Right renal pelvis (tissue), 4 donors: Measurements from ENCODE around the gene TOX3. TPM values are rescaled to one million over a fixed set of nuclear protein-coding genes. Genes with fewer than 3 reads are reported as not detected.

ENCODE experiments used
- DNase-seq, 4 donors: peaks; one replicate each; pipeline ENCODE4 v3.0.0-alpha.2; 2013; ENCODE audit warnings: low read depth in 4 of 4, low spot score in 3 of 4, missing footprints in 1 of 4
- polyA plus RNA-seq, 4 donors: library from polyadenylated mRNA; unstranded; fragments of 120-200 nt; gene quantifications; one replicate each; pipeline ENCODE4 v1.2.1, GENCODE V29; 2013; ENCODE audit not compliant: insufficient read length in 4 of 4

The TOX3 gene
- polyA plus RNA-seq, 4 donors = 33.0 to 39.7 (median 34.2) TPM

DNA sequence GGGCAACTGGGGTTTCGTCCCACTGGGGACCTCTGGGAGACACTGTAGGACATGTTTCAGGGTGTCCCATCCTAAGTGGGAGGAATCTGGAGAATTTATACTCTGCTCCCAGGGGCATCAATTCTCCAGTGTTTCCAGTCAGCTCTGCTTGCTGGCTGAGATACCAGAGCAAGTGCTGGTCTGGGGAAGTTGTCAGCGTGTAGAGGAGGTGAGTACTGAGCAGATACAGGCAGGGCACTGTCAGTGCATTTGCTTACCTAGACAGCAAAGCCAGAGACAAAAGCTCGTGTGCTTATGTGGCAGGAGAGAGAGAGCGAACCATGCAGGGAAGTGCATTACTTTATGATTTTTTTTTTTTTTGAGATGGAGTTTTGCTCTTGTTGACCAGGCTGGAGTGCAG lies 20.2 kb upstream of the TOX3 start:
- DNase-seq = no peak

DNA sequence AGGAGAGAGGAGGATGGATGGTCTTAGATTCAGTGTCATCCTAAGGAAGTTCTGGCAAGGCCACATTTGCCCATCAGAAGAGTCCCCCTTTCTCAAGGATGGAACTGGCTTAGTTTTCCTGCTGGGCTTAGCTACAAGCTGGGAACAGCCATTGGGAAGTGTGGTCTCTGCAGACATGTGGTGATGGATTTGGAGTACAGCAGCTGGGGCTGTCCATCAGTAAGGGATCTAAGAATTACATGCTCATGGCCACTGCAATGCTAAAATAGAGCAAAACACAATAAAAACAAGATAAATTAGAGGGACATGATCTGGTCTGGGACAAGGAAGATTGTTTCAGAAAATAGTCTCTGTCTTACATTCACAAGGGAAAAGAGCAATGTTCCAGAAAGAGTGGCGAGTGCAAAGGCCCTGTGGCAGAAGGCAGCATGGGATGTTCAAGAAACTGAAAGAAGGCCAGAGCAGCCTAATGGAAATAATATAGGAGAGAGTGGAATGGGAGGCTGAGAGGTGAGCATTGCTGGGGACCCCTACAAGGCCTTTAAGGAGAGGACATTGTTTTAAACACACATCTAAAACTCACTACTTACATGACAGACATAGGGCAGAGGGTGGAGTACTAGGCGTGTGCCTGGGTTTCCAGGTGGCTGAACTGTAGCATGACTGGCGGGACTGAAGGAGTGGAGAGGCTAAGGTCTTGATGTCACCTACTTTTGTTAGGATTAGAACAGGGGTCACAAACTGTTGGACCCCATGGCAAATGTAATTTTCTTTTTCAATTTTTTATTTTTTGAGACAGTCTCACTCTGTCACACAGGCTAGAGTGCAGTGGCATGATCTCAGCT lies 17.0 kb upstream of the TOX3 start:
- no peak for DNase-seq

GRCh38 chr16:52562770-52563169 lies 15.8 kb upstream of the TOX3 start:
- no peak for DNase-seq

GRCh38 chr16:52561910-52562741 lies 15.2 kb upstream of the TOX3 start:
- DNase-seq = no peak

- no peak for DNase-seq
Measured at GRCh38 chr16:52558448-52558847, 11.5 kb upstream of the TOX3 start.

- DNase-seq = no peak
Measured at GRCh38 chr16:52557236-52557635, 10.3 kb upstream of the TOX3 start.

DNA sequence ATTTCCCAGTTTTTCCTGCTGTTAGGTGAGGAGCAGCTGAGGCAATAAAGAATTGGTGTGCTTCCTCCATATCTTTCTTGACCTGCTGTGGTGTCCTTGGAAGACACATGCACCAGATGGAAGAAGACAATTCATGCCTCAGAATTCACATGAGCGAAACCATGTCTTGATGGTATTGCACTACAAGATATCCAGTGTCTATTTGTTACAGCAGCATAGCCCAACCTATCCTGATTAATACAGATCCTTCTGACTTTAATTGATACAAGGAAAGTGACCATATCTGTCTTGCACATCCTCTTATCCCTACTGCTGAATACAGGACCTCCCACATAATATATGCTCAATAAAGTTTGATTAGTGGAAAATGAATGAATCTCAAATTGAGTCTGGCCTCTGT lies 9.1 kb upstream of the TOX3 start:
- DNase-seq = no peak

DNA sequence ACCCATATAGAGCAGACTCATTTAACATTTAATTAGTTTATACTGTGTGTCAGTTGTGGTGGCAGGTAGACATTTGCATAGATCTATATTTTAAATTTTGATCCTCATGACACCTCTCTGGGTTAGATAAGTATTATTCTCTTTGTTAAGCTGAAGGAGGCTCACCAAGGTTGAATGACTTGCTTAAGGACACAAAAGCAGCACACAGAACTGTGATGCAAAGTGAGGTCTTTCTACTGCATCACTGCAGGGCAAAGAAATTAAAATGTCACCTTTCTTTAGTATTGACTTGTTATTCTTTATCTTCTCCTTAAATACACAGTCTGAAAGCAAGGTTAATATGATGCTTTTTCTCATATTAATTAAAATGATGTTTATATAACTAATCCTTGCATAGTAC lies 8.6 kb upstream of the TOX3 start:
- DNase-seq = no peak

DNA sequence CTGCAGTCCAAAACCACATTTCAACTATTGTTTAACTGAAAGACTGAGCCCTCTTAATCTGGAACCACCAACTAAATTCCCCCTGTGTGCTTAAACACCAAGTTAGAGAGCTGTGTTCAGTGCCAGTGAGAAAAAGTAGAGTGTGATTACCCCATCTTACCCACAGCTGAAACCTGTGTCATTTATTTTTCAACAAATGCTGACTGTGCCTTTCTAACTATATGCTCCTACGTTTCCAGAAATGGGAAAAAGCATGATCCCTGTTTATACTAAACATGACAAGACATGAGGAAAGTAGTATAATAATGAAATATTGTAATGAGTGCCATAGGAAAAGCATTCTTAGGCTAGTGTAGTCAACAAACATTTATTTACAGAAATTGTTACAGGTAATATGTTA lies 7.4 kb upstream of the TOX3 start:
- no peak for DNase-seq

DNA sequence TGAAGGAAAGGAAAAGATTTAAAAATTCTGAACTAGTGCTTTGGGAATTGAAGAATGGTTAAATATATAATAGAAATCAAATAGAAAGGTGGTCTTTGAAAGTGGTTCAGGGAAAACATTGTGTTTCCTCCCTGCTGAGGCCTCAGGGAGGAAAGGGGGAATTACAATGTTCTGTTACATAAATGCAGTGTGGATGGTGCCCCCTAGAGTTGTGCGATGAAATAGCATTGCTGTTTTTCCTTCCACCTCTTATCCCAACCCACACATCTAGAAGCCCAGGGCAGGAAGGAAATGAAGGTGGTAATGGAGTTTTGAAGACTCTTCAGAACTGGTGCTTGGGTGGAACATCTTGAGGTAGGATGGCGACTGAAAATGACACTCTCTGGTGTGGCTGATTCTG lies 6.4 kb upstream of the TOX3 start:
- DNase-seq = no peak

DNA sequence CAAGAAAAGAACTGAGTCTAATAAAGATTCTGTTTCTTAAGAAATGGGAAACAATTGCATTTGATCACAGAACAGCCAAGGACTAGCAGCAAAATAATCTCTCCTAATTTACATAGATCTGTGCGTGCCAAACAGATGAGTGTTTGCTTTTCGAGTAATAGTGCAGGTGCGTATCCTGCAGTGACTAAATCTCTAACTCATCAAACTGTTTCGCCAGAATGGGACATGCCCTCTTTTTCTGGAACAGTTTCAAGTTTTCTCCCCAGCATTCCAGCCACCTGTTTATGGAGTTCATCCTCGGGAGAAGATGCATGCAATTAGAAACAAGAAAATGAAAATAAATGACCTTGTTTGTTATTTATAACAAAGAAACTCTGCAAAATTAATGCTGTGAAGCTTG lies 5.7 kb upstream of the TOX3 start:
- no peak for DNase-seq

DNA sequence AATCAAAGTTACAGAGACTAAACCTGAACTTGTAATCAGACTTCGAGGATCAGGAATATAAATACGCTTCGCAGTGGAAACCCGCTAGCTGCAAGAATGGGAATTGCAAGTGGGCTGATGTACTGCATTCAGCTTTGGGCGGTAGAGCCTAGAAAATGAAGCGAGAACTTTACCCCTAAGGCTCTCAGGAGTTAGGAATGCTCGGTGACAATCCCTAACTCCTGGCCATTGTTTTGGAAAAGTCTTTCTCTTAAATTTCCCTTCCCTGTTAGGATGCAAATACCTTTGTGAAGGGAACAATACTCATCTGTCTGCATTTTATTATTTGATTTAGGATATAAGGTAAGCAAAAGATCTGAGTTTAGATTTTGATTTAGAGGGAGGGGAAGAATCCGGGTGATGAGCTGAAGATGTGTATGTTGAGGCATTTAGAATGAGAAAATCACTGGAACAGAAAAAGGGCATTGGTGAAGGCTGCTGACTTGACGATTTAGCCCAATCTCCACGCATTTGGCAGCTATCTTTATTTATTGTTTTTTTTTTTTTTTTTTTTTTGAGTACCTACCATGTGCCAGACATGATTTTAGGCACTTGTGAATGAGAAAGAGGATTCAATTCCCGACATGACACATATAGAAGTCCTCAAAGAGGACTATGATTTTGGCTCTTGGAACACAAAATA lies 2.2 kb upstream of the TOX3 start:
- DNase-seq = no peak

- DNase-seq = no peak
Measured at GRCh38 chr16:52548261-52549010, 1.5 kb upstream of the TOX3 start.

DNA sequence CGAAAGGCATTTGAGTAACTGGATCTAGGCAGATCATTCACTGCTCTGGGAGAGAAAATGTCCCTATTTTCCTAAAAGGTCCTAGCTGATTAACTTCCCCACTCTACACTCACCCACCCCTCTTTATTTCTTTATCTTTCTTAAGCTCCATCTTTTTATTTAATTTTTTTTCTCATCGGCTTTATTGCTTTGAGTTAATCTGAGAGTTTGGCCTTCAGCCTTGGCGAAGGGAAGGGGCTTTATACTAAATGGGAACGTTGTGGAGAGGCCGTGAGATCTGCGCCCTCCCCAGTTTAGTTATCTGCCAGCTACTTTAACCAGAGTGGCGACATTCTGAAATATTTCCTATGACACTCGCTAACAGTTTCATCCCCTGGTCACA lies 882 bp upstream of the TOX3 start:
- DNase-seq = no peak

GRCh38 chr16:52546291-52547003 lies 496 bp downstream of the TOX3 start:
- no peak for DNase-seq

DNA sequence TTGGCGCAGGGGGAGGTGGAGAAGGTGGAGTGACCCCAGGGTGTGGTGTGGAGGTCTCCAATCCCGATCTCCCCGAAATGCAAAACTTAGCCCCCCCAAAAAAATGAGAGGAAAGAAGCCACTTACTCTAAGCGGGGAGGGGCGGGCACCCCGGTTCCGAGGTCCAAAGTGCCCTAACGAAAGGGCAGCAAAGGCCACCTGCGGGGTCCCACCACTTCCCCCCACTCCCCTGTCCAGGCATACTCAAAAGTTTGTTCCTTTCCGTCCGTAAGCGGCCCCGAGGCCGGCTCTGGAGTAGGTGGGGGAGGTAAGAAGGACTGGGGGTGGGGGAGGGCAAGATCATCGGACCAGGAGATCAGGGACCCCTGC lies 1.1 kb downstream of the TOX3 start:
- no peak for DNase-seq

DNA sequence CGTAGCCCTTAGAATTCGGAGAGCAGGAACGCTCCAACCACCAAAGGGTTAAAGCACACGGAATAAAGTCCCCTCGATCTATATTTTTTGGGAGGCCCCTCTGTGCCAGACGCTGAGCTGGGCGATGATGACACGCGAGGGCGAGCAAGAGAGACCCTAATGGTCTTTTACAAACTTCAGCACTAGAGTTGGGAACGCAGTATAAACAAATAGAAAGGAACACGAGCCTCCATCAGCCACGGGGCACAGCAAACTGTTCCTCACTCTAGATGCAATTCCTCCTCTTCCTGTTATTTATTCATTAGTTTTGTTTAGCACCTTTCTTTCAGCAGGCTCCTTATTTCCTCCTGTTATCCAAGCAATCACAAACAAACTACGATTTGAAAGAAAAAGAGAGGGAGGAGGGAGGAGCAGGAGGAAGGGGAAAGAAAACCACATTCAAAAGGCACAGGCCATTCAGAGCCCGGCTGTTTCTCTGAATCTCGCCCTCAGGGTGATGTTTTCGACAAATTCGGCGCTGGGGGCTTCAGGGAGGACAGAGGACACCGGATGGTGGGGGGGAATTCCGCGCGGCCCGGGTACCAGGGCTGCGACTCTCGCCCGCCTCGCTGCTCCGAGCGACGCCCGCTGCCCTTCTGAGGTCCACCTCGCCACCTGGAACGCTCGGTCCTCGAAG lies 1.6 kb downstream of the TOX3 start:
- no peak for DNase-seq

DNA sequence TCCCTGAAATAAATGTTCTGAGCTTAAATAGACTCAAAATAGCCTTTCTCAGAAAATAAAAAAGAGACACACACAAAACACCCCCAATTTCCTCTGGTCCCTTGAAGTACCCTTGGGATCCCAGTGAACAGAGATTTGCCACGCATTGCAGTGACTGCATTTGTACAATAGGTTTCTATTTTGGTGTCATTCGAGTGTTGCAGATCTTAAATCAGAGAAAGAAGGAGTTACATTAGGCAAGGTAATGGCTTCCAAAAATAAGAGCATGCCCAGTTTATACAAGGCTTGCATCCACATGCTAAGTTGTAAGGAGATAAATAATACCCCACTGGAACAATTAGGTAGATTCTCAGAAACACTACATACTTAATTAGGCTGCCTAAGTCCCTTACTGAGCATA lies 2.2 kb downstream of the TOX3 start:
- no peak for DNase-seq

DNA sequence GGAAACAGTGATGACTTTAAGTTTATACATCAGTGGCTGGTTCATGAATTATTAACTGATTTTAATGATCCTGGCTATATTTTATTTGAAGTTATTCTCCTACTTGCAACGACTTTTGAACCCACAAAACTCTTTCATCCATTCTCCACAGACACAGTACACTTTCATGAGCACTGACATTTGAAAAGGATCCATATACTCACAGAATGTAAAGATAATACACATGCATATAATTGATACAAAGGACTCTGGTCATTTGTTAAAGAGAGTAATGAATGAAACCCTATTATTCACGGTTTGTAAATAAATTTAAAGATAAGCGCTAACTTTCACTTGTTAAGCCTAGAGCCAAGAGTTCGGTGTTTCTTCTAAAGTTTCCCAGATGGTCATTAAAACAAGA lies 3.3 kb downstream of the TOX3 start:
- no peak for DNase-seq

DNA sequence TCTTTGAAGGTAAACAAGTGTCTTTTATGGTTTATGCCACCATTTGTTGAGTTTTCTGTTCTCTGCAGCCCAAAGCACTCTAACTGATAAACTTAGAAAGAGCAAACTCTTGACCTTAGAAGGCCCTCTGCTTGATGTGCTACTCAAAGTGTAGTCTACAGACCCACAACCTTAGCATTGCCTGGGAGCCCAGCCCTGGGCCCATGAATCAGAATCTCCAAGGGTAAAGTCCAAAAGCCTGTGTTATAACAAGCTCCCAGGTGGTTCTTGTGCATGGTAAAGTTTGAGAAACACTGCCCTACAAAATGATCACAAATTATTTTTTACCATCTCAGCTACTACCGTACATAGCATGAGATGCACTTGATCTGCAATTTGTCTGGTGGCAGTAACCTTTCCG lies 6.0 kb downstream of the TOX3 start:
- no peak for DNase-seq
